GM10266 (cell line): ENCODE measurements around the gene PMS1.

Source experiments
- DNase-seq: peaks from one replicate; pipeline ENCODE4 v3.0.0; 2012; ENCODE audit errors: extremely low spot score
- TF ChIP-seq, protein P1 (sequence below): IDR thresholded peaks from 2 replicates; pipeline ENCODE4 v1.5.1; 2012; ENCODE audit warnings: mild to moderate bottlenecking, low read depth; ENCODE audit not compliant: control insufficient read depth, insufficient read depth; ENCODE audit errors: missing control alignments

PMS1 gene

GRCh38 chr2:189798312-189799029, 14.2 kb downstream of the PMS1 start:
- TF ChIP-seq, protein P1, sequence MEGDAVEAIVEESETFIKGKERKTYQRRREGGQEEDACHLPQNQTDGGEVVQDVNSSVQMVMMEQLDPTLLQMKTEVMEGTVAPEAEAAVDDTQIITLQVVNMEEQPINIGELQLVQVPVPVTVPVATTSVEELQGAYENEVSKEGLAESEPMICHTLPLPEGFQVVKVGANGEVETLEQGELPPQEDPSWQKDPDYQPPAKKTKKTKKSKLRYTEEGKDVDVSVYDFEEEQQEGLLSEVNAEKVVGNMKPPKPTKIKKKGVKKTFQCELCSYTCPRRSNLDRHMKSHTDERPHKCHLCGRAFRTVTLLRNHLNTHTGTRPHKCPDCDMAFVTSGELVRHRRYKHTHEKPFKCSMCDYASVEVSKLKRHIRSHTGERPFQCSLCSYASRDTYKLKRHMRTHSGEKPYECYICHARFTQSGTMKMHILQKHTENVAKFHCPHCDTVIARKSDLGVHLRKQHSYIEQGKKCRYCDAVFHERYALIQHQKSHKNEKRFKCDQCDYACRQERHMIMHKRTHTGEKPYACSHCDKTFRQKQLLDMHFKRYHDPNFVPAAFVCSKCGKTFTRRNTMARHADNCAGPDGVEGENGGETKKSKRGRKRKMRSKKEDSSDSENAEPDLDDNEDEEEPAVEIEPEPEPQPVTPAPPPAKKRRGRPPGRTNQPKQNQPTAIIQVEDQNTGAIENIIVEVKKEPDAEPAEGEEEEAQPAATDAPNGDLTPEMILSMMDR: peak; percentile 56
- peak; percentile 31 for DNase-seq

- TF ChIP-seq, protein P1: no peak
- no peak for DNase-seq
Observed at GRCh38 chr2:189799030-189799331, 14.7 kb downstream of the PMS1 start.

- no peak for DNase-seq
- TF ChIP-seq, protein P1: no peak
Observed at GRCh38 chr2:189799531-189799930, 15.3 kb downstream of the PMS1 start.

DNA sequence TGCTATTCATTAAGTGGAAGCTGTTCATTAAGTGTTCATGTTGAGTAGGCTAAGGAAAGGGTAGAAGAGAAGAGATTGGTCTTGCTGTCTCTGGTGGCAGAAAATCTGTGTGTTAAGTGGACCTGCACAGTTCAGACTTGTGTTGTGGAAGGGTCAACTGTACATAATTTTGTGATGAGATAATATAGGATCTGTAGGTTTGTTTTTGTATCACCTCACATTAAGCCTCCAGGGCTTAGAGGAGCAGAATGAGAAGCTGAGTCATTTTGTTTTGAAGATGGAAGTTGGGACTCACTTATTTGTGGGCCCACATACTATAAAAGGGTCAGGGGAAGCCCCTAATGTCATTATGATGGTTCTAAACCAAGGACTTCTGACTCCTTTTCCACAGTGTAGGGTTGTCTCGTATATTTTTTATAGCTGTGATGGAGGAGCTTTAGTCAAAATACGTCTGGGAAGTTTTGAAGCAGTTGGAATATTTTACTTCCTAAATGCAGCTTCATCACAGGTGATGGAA, 18.2 kb downstream of the PMS1 start:
- TF ChIP-seq, protein P1: no peak
- no peak for DNase-seq

DNA sequence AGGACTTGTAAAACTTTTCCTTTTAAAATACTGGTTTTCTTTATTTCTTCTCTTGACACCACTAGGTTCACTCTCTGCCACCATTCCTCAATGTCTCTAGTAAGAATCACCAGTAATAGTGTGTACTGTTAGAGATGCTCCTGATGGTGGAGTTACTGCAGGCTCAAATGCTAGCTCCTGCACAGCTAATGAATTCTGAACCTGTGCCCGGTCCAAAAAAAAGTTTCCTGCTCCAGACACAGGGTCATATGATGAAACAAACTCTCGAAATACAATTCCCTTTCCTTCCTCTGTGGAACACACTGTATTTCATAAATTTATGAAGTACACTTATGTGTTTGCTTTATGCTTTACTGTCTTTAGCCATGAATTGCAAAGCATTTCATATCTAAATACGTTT, 19.2 kb downstream of the PMS1 start:
- no peak for DNase-seq
- TF ChIP-seq, protein P1: no peak

DNA sequence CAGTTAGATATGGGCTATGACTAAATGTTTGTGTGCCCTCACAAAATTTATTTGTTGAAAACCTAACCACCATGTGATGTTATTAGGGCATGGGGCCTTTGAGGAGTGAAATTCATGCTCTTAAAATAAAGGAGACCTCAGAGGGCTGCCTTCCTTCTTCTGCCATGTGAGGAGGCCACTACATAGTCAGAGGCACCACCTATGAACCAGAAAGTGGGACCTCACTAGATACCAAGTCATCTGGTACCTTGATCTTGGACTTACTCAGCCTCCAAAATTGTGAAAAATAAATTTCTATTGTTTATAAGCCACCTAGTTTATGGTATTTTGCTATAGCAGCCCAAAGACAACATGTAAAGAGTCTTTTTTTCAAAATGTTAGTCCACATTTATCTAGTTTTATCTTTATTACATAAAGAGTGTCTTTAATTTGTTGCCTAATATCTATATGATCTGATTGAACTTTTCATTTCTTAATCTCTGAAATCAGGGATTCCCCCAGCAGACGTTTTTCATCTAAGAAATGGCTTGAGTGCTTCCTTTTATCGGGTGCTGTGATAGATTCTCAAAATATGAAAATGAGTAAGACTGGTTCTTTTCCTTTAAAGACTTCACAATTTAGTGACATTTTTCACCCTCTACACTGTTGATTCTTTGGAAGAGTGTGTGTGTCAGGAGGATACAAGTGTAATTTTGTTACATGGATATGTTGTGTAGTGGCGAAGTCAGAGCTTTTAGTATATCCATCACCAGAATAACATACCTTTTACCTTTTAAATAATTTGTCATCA, 34.2 kb downstream of the PMS1 start:
- TF ChIP-seq, protein P1: no peak
- DNase-seq: no peak

DNA sequence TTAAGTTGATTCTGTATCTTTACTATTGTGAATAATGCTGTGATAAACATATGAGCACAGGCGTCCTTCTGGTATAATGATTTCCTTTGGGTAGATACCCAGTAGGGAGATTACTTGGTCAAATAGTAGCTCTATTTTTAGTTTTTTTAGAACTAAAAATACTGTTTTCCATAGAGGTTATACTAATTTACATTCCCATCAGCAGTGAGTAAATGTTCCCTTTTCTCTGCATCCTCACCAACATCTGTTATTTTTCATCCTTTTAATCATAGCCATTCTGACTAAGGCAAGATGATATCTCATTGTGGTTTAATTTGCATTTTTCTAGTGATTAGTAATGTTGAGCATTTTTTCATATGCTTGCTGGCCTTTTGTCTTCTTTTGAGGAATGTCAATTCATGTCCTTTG, 35.1 kb downstream of the PMS1 start:
- TF ChIP-seq, protein P1: no peak
- no peak for DNase-seq
